ENCODE results near the gene NAMPT.

NAMPT gene

DNA sequence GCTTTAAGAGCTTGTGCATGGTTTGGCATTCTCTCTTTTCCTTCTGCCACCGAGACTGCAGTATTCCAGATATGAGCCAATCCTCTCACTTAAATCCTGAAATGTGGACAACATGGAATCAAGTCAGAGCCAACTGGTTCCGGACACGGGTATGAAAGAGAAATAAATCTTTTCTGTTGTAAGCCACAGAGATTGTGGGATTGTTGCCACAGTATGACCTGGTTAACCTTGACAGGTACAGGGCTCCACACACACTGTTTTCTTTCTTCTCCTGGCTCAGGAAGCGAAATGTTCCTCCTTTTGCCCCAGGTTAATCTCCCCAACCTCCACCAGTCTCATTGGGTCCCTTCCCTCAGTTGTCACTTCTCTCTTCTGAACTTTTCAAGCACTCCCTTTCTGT, 6.5 kb upstream of the NAMPT start:
- Histone ChIP-seq H3K27ac (ENCODE audit: low read depth, low read length) (no peak overlapping the region), H3K9ac (ENCODE audit: low read length) (no peak overlapping the region), H3K27me3 (ENCODE audit: control insufficient read depth, insufficient read depth, low read length) (no peaks in the 10 kb centered on the region), H3K4me3 (ENCODE audit: low read length) (no peak overlapping the region), H3K36me3 (ENCODE audit: control insufficient read depth, insufficient read depth, low read length) (no peaks in the 10 kb centered on the region), H3K4me1 (ENCODE audit: control insufficient read depth, insufficient read depth, low read length) (no peaks in the 10 kb centered on the region)

DNA sequence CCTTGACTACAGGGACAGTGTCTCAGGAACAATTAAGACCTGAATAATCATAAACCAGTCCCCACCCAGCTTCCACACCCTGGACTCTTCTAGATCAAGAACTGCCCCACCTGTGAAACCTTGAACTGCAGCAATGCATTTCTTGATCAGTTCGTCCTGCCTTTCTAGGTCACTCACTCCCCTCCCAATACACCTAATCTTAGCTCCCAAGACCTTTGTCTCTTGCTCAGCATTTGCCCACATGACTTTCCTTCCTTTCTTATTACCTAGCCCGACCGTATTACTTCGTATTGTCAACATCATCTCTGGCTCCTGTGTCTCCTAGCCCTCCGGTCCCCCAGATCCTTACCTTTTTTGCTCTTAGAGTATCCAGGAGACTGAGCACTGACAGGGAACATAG, 5.5 kb upstream of the NAMPT start:
- Histone ChIP-seq H3K4me1 (ENCODE audit: control insufficient read depth, insufficient read depth, low read length) (peaks cover 6% of the 10 kb centered on the region), H3K27ac (ENCODE audit: low read depth, low read length) (no peak overlapping the region), H3K9ac (ENCODE audit: low read length) (no peak overlapping the region)

DNA sequence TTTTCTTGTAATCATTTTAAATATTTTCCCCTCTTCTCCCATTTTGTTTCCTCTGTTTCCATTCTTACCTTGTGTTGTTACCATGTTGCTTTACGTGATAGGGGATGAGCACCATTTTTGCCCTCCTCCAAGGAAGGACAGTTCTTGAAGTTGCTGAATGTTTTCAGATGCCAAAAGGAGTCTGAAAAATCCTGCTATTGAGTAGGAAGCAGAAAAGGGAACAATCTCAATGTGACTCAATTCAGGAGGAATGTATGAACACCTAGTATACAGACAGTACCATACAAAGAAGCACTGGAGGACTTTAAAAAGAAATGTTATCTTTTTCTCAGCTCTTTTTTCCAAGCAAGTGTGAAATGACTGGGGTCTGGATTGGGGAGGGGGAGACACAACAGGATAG, 5.1 kb upstream of the NAMPT start:
- peaks cover 6% of the 10 kb centered on the region for H3K4me1 ChIP-seq (ENCODE audit: control insufficient read depth, insufficient read depth, low read length)
- H3K9ac ChIP-seq (ENCODE audit: low read length) = no peak overlapping the region
- H3K36me3 ChIP-seq (ENCODE audit: control insufficient read depth, insufficient read depth, low read length) = no peaks in the 10 kb centered on the region
- no peak overlapping the region for H3K4me3 ChIP-seq (ENCODE audit: low read length)
- H3K27me3 ChIP-seq (ENCODE audit: control insufficient read depth, insufficient read depth, low read length) = no peaks in the 10 kb centered on the region
- no peak overlapping the region for H3K27ac ChIP-seq (ENCODE audit: low read depth, low read length)

More for the DNA sequence above, 5.5 kb upstream of the NAMPT start:
- no peak overlapping the region for H3K4me3 ChIP-seq (ENCODE audit: low read length)
- H3K27me3 ChIP-seq (ENCODE audit: control insufficient read depth, insufficient read depth, low read length) = no peaks in the 10 kb centered on the region
- no peaks in the 10 kb centered on the region for H3K36me3 ChIP-seq (ENCODE audit: control insufficient read depth, insufficient read depth, low read length)

DNA sequence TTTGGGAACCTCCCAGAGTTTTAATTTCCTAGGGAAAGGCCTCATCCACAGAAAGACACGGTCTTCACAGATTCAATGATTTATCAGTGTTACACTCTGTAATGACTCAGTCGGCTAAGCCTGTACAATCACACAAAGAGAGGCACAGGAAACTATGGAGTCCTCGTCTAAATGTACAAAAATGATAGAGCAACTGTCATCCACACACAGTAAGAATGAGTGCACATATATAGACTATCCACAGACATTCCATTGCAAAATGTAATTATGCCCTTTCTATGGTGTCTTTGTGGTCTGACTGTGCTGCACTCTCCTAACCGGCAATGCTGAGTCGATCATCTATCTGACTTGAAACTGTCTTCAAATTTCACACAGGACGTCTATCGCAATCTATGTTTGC, 3.5 kb upstream of the NAMPT start:
- no peak overlapping the region for H3K9ac ChIP-seq (ENCODE audit: low read length)
- no peak overlapping the region for H3K4me3 ChIP-seq (ENCODE audit: low read length)
- no peak overlapping the region for H3K27ac ChIP-seq (ENCODE audit: low read depth, low read length)
- H3K4me1 ChIP-seq (ENCODE audit: control insufficient read depth, insufficient read depth, low read length) = peaks cover 13% of the 10 kb centered on the region
- H3K27me3 ChIP-seq (ENCODE audit: control insufficient read depth, insufficient read depth, low read length) = no peaks in the 10 kb centered on the region
- H3K36me3 ChIP-seq (ENCODE audit: control insufficient read depth, insufficient read depth, low read length) = no peaks in the 10 kb centered on the region

DNA sequence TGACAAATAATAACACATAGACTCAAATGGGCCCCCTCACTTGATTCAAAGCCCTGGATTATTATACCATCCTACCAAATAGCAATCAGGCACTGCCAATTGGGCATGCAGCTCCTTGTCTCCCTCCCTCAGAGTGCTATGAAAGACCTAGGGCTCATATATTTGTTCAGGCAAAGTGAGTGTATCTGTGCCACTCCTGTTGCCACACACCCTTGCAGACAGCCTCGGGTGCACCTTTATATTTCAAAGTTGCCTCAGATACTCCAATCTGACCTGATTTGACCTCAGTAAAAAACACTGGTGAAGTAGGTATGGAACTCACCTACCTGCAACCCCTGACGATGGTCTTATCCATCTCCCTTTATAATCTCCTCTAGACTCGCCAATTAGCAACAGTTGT, 3.0 kb upstream of the NAMPT start:
- no peak overlapping the region for H3K27ac ChIP-seq (ENCODE audit: low read depth, low read length)
- H3K4me1 ChIP-seq (ENCODE audit: control insufficient read depth, insufficient read depth, low read length) = peaks cover 13% of the 10 kb centered on the region
- H3K27me3 ChIP-seq (ENCODE audit: control insufficient read depth, insufficient read depth, low read length) = no peaks in the 10 kb centered on the region
- no peaks in the 10 kb centered on the region for H3K36me3 ChIP-seq (ENCODE audit: control insufficient read depth, insufficient read depth, low read length)
- H3K9ac ChIP-seq (ENCODE audit: low read length) = no peak overlapping the region
- no peak overlapping the region for H3K4me3 ChIP-seq (ENCODE audit: low read length)

DNA sequence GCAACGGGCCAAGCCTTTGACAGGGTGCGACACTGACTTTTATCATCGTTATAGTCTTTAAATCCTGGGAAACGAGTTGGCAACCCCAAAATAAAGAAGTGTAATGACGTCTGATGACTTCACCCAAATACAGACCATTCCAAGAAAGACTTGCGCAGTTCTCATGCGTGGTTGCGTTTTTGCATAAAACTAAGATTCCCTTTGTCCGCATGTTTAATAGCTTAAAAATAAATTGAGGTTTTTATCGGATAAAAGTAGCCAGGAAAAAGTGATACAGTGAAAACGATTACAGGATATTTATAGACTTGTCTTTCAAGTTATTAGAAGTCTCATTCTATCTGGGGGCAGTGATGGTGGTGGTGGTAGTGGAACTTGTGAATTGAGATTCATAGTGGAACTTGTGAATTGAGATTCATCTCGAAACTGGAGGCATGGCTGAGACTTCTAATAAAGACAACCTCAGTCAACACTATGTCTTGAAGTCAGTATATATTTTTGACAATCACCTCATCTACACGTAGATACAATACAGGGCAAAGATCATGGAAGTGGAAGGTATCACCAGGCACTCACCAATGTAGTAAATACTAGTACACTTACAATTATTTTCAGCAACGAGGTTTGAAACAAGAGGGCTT, 1.2 kb upstream of the NAMPT start:
- Histone ChIP-seq H3K27me3 (ENCODE audit: control insufficient read depth, insufficient read depth, low read length) (no peaks in the 10 kb centered on the region), H3K36me3 (ENCODE audit: control insufficient read depth, insufficient read depth, low read length) (no peaks in the 10 kb centered on the region), H3K4me1 (ENCODE audit: control insufficient read depth, insufficient read depth, low read length) (peaks cover 13% of the 10 kb centered on the region), H3K27ac (ENCODE audit: low read depth, low read length) (peak overlapping the region; percentile 98), H3K9ac (ENCODE audit: low read length) (peak overlapping the region; percentile 97), H3K4me3 (ENCODE audit: low read length) (peak overlapping the region; percentile 99)

DNA sequence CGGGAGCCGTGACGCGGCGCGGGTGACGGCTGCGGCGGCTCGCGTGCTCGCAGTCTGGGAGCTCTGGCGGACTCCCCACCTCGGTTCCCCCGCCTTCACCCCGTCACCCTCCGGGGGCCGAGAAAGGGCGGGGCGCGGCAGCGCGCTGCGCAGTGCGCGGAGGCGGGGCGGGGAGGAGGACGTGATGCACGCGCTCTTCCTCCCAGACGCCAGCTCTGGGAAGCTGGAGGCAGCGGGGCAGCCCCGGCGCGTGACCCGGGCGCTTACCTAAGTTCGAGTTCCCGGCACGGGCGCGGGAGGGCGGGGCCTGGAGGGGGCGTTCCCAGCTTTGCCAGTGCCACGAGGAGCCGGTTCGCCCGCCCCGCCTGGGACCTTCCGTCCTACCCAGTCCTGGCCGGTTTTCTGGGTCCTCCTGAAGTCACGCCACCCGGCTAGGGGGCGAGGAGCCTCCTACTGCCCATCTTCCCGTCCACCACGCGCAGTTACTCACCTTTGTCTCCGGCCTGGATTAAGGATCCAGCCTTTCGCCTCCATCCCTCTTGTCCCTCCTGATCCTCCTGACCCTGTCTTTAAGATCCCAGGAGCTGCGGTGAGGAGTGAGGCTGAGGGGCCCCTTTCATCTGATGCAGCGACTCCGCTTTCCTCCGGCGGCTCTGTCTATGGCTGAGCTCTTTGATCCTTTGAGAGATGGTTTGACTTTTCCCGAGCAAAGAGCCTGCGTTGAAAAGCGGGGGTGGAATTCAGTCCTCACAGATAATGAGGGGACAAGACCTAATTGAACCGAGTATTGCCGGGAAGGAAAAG, 470 bp upstream of the NAMPT start:
- H3K36me3 ChIP-seq (ENCODE audit: control insufficient read depth, insufficient read depth, low read length) = no peaks in the 10 kb centered on the region

DNA sequence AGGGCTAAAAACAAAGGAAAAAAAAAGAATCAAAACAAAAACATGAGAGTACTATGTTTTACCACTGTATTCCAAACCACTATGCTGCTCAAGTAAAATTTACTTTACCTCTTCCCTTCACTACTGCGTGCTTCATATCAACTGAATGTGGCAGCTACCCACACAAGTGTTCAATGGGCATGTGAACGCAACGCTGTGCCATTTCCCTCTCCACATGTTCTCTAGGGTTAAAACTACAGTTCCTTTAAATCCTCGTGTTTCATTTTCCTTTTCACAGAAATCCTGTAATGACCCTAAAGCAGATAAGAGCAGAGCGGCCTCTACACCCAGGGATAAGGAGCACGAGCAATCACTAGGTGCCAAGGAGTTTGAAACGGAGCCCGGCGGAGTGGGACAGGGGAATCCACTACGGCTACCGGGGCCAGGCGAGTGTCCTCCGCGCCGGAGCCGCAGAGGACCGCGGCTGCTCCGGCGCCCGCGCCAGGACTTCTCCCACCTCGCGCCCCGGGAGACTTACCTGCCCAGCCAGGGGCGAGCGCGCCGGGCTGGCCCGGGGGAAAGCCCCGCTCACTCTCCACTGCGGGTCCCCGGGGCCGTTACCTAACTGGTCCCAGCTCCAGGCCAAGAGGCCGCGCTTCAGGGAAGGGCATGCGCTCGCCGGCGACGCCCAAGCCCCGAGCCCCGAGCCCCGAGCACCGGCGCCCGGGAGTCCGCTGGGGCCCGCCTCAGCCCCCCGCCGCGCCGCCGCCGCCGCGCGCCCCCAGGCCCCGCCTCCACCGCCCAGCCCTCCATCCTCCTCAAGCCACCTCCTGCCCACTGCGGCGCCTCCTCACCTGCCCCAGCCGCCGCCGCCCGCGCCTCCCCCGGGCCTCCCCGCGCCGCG, 711 bp downstream of the NAMPT start:
- Histone ChIP-seq H3K4me3 (ENCODE audit: low read length) (peak overlapping the region; percentile 78), H3K27ac (ENCODE audit: low read depth, low read length) (peak overlapping the region; percentile 98), H3K27me3 (ENCODE audit: control insufficient read depth, insufficient read depth, low read length) (no peaks in the 10 kb centered on the region), H3K36me3 (ENCODE audit: control insufficient read depth, insufficient read depth, low read length) (no peaks in the 10 kb centered on the region), H3K9ac (ENCODE audit: low read length) (peak overlapping the region; percentile 57), H3K4me1 (ENCODE audit: control insufficient read depth, insufficient read depth, low read length) (peaks cover 13% of the 10 kb centered on the region)

More for the DNA sequence above, 470 bp upstream of the NAMPT start:
- Histone ChIP-seq H3K27me3 (ENCODE audit: control insufficient read depth, insufficient read depth, low read length) (no peaks in the 10 kb centered on the region), H3K9ac (ENCODE audit: low read length) (peak overlapping the region; percentile 97), H3K4me1 (ENCODE audit: control insufficient read depth, insufficient read depth, low read length) (peaks cover 13% of the 10 kb centered on the region), H3K27ac (ENCODE audit: low read depth, low read length) (peak overlapping the region; percentile 98), H3K4me3 (ENCODE audit: low read length) (peak overlapping the region; percentile 99)

DNA sequence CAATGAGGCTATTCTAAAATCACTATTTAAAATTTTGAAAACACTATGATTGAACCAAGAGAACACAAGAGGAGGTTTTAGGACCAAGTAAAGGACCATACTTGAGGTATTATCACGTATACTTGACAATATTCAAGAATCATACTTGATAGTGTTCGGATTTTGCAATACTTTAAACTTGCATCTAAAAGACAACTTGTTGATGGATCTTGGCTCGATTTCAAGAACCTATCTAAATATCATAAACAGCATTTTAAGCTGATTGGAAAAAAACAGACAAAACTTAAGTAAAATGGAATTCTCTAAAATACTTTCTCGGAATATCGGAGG, 1.3 kb downstream of the NAMPT start:
- peak overlapping the region; percentile 78 for H3K4me3 ChIP-seq (ENCODE audit: low read length)
- peak overlapping the region; percentile 57 for H3K9ac ChIP-seq (ENCODE audit: low read length)
- peaks cover 13% of the 10 kb centered on the region for H3K4me1 ChIP-seq (ENCODE audit: control insufficient read depth, insufficient read depth, low read length)
- H3K27ac ChIP-seq (ENCODE audit: low read depth, low read length) = peak overlapping the region; percentile 98
- H3K27me3 ChIP-seq (ENCODE audit: control insufficient read depth, insufficient read depth, low read length) = no peaks in the 10 kb centered on the region
- H3K36me3 ChIP-seq (ENCODE audit: control insufficient read depth, insufficient read depth, low read length) = no peaks in the 10 kb centered on the region

DNA sequence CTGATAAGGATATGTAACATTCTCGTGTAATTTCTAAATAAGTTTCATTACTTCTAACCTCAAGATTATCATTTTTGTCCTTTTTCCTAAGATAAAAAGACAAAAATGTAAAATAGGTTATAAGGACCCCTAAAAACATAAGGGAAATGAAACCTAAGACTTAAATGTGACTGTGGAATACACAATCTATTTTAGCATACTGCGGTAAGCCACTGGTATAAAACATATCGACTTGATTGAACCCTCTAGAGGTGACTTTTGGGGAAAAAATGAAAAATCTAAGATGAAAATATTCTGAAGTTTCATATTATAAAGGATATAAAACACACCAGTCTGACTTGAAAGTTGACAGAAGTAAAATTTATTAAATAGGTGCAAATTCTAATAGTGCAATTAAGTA, 1.9 kb downstream of the NAMPT start:
- H3K27me3 ChIP-seq (ENCODE audit: control insufficient read depth, insufficient read depth, low read length) = no peaks in the 10 kb centered on the region
- H3K4me3 ChIP-seq (ENCODE audit: low read length) = no peak overlapping the region
- no peaks in the 10 kb centered on the region for H3K36me3 ChIP-seq (ENCODE audit: control insufficient read depth, insufficient read depth, low read length)
- H3K9ac ChIP-seq (ENCODE audit: low read length) = no peak overlapping the region
- H3K27ac ChIP-seq (ENCODE audit: low read depth, low read length) = no peak overlapping the region
- H3K4me1 ChIP-seq (ENCODE audit: control insufficient read depth, insufficient read depth, low read length) = peaks cover 13% of the 10 kb centered on the region

DNA sequence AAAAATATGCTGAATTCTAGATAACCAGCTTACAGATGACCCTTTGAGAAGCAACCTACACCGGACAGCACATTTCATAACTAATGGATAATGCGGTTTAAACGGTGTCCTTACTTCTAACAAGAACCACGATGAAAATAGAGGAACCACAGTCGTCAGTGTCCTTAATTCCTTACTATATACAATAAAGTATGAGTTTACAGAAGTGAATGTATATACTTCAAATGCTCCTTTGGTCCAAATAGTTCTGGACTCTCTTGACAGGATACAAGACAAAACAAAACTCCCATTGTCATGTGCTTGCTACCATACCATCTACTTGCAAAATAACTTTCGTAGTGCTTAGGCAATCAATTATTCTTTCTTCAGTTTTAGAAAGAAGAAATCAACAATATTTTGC, 2.4 kb downstream of the NAMPT start:
- H3K4me3 ChIP-seq (ENCODE audit: low read length) = no peak overlapping the region
- peaks cover 13% of the 10 kb centered on the region for H3K4me1 ChIP-seq (ENCODE audit: control insufficient read depth, insufficient read depth, low read length)
- no peaks in the 10 kb centered on the region for H3K36me3 ChIP-seq (ENCODE audit: control insufficient read depth, insufficient read depth, low read length)
- no peak overlapping the region for H3K9ac ChIP-seq (ENCODE audit: low read length)
- H3K27me3 ChIP-seq (ENCODE audit: control insufficient read depth, insufficient read depth, low read length) = no peaks in the 10 kb centered on the region
- no peak overlapping the region for H3K27ac ChIP-seq (ENCODE audit: low read depth, low read length)

DNA sequence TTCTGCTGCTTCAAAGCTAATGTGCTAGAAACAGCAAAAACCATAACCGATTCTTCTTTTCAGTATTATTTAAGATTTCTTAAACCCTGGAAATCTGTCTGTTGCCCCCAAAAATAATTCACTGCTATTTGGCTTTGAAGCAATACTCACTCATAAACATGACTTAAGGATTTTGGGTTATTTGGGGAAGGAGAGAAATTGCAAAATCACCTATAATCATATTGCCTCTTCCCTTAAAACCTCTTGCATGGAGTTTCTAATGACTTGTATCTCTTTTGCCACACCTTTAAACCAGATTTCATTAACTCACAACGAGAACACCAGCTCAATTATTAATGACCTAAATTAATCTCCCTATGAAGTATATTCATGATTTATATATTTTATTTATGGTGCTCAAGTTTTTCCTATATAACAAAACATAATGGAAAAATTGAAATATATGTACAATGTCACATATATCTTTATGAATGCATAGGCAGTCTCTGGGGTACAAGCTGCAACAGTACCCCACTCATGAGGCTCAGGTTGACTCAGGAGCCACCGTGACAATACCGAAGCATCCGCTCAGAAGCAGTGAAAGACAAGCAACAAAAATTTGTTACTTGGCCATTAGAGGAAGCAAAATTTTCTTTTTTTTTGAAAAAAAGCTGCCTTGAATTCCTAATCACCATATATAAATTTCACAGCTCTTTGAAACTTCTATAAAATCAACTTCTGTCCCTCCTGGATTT, 3.0 kb downstream of the NAMPT start:
- no peak overlapping the region for H3K4me3 ChIP-seq (ENCODE audit: low read length)
- H3K27me3 ChIP-seq (ENCODE audit: control insufficient read depth, insufficient read depth, low read length) = no peaks in the 10 kb centered on the region
- no peak overlapping the region for H3K27ac ChIP-seq (ENCODE audit: low read depth, low read length)
- H3K9ac ChIP-seq (ENCODE audit: low read length) = no peak overlapping the region
- no peaks in the 10 kb centered on the region for H3K36me3 ChIP-seq (ENCODE audit: control insufficient read depth, insufficient read depth, low read length)
- H3K4me1 ChIP-seq (ENCODE audit: control insufficient read depth, insufficient read depth, low read length) = peaks cover 13% of the 10 kb centered on the region
